Upper lobe of left lung (tissue), 6 donors: ENCODE results near the gene CCDC85B. TPM values are rescaled to one million over a fixed set of nuclear protein-coding genes. Genes with fewer than 3 reads are reported as not detected.

Source experiments
- ATAC-seq, 2 donors: fragments of 200-7000 bp; cut with Tn5 transposase; one replicate each; pipeline ENCODE4 v1.9.1; 2022; ENCODE audit warnings: mild to moderate bottlenecking in 2 of 2, moderate library complexity in 2 of 2; ENCODE audit not compliant: low FRiP score in 2 of 2
- DNase-seq, 2 donors: peaks; one replicate each; pipeline ENCODE4 v3.0.0-alpha.2; 2019 to 2020
- H3K27ac ChIP-seq, 4 donors: fragments of 200-600 bp; sonication (generic); one replicate each; pipeline ENCODE4 v1.5.1; 2016 to 2019
- H3K27me3 ChIP-seq, 4 donors: fragments of 200-600 bp; sonication (generic); one replicate each; pipeline ENCODE4 v1.5.1; 2017 to 2019
- H3K36me3 ChIP-seq, 4 donors: fragments of 200-600 bp; sonication (generic); one replicate each; pipeline ENCODE4 v1.5.1; 2016 to 2019
- H3K4me1 ChIP-seq, 4 donors: fragments of 200-600 bp; sonication (generic); one replicate each; pipeline ENCODE4 v1.5.1; 2018 to 2019
- H3K4me3 ChIP-seq, 4 donors: fragments of 200-600 bp; sonication (generic); one replicate each; pipeline ENCODE4 v1.5.1; 2017 to 2019; ENCODE audit warnings: mild to moderate bottlenecking in 2 of 4, moderate library complexity in 1 of 4
- H3K9me3 ChIP-seq, 4 donors: fragments of 200-600 bp; sonication (generic); one replicate each; pipeline ENCODE4 v1.5.1; 2018 to 2019
- CTCF ChIP-seq, 6 experiments: fragments of 450-650 bp in 4 of 6; fragments of 200-600 bp in 2 of 6; sonication (generic) in 2 of 6; IDR thresholded peaks; one replicate each; pipeline ENCODE4 v1.5.1; 2016 to 2019; ENCODE audit warnings: antibody characterized with exemption in 6 of 6
- EP300 ChIP-seq, 4 donors: sonication (generic); formaldehyde crosslinking; IDR thresholded peaks; one replicate each; pipeline ENCODE4 v1.5.1; 2017; ENCODE audit warnings: antibody characterized with exemption in 4 of 4, control low read depth in 2 of 4
- POLR2A ChIP-seq, 4 donors: fragments of 450-650 bp; IDR thresholded peaks; one replicate each; pipeline ENCODE4 v1.5.1; 2016 to 2017; ENCODE audit warnings: antibody characterized with exemption in 4 of 4, mild to moderate bottlenecking in 2 of 4
- POLR2AphosphoS5 ChIP-seq, 2 donors: sonication (generic); formaldehyde crosslinking; IDR thresholded peaks; one replicate each; pipeline ENCODE4 v1.5.1; 2017; ENCODE audit warnings: antibody characterized with exemption in 2 of 2
- WGBS, 2 donors: methylation state at CpG; one replicate each; pipeline ENCODE4 v1.1.5; 2017 to 2018; 5-methylcytosine and 5-hydroxymethylcytosine counted together
- total RNA-seq, 6 donors: library from RNA; depleted of rRNA in 4 of 6; stranded (reverse); fragments of >200 nt in 4 of 6; gene quantifications; one replicate each; pipeline versions ENCODE4 v1.1.0 to v1.2.1, GENCODE V29; 2016 to 2021
- donor health status: DM: no; HTN: no; CAD: no; lungs with moderate emphysema.
- donor health status: DM: no; HTN: yes; CAD: no; lungs with severe emphysema.

Gene CCDC85B
- total RNA-seq, 6 donors from 2014 or later: 19.9 to 69.7 (median 37.2) TPM

GRCh38 chr11:65934014-65934413, 43.5 kb downstream of the CCDC85B start:
- H3K27me3 ChIP-seq: no peaks in the 10 kb centered on the region
- TF ChIP-seq CTCF (IDR thresholded peaks at IDR 0.05): no peak
- 65 to 69% methylated on average over 4 of the region's 4 CpGs for WGBS, 2 donors
- H3K9me3 ChIP-seq: no peaks in the 10 kb centered on the region
- no peak overlapping the region for H3K27ac ChIP-seq
- no peak overlapping the region for H3K4me3 ChIP-seq
- ATAC-seq (no peak), DNase-seq (no peak)
- H3K4me1 ChIP-seq: no peaks in the 10 kb centered on the region
- no peaks in the 10 kb centered on the region for H3K36me3 ChIP-seq

GRCh38 chr11:65937766-65938165, 47.3 kb downstream of the CCDC85B start:
- DNase-seq (no peak), ATAC-seq (no peak)
- H3K27me3 ChIP-seq: no peaks in the 10 kb centered on the region
- H3K4me1 ChIP-seq: no peaks in the 10 kb centered on the region
- H3K27ac ChIP-seq: no peak overlapping the region
- TF ChIP-seq POLR2A (IDR thresholded peaks at IDR 0.05) (no peak), POLR2AphosphoS5 (IDR thresholded peaks at IDR 0.05) (no peak), CTCF (IDR thresholded peaks at IDR 0.05) (no peak), EP300 (IDR thresholded peaks at IDR 0.05) (no peak)
- WGBS, 2 donors: 57 to 75% methylated on average over 4 of the region's 4 CpGs
- H3K9me3 ChIP-seq: no peaks in the 10 kb centered on the region
- no peaks in the 10 kb centered on the region for H3K36me3 ChIP-seq
- H3K4me3 ChIP-seq: no peak overlapping the region

Other genes with a start within 250 kb of the CCDC85B start
- gene RELA, start 227.8 kb upstream of the CCDC85B start, total RNA-seq: 10 to 100 TPM; 42.9 to 86.8 (median 58.7) TPM
- gene KAT5, start 178.4 kb upstream of the CCDC85B start, total RNA-seq: 100 to 1,000 TPM in 1 of 6 donors, 10 to 100 TPM in 5; 44.0 to 102 (median 88.4) TPM
- gene RNASEH2C, start 169.9 kb upstream of the CCDC85B start, total RNA-seq: 10 to 100 TPM; 35.0 to 81.7 (median 49.1) TPM
- 10 to 100 TPM; 24.8 to 66.0 (median 46.8) TPM for gene AP5B1, start 109.7 kb upstream of the CCDC85B start, total RNA-seq
- 1 to 10 TPM in 2 of 6 donors, under 1 TPM in 4; under 0.01 to 2.2 (median 0.77) TPM for gene OVOL1, start 103.6 kb upstream of the CCDC85B start, total RNA-seq
- gene SNX32, start 56.7 kb upstream of the CCDC85B start, total RNA-seq: under 1 TPM in 2 of 6 donors, not detected in 4; 0.37 to 0.69 TPM
- gene CFL1, start 32.5 kb upstream of the CCDC85B start, total RNA-seq: 100 to 1,000 TPM; 358 to 813 (median 768) TPM
- gene MUS81, start 30.2 kb upstream of the CCDC85B start, total RNA-seq: 100 to 1,000 TPM in 1 of 6 donors, 10 to 100 TPM in 5; 41.5 to 182 (median 53.3) TPM
- 10 to 100 TPM; 28.8 to 79.6 (median 65.3) TPM for gene EFEMP2, start 17.9 kb upstream of the CCDC85B start, total RNA-seq
- gene CTSW, start 10.8 kb upstream of the CCDC85B start, total RNA-seq: 10 to 100 TPM in 3 of 6 donors, 1 to 10 TPM in 3; 2.1 to 20.7 (median 11.4) TPM
- 10 to 100 TPM; 46.8 to 77.7 (median 57.0) TPM for gene FIBP, start 2.2 kb upstream of the CCDC85B start, total RNA-seq
- gene FOSL1, start 9.7 kb downstream of the CCDC85B start, total RNA-seq: 10 to 100 TPM in 3 of 6 donors, 1 to 10 TPM in 3; 1.8 to 16.9 (median 8.2) TPM
- gene C11orf68, start 28.4 kb downstream of the CCDC85B start, total RNA-seq: 10 to 100 TPM; 11.5 to 42.4 (median 24.3) TPM
- gene DRAP1, start 28.8 kb downstream of the CCDC85B start, total RNA-seq: 100 to 1,000 TPM in 1 of 6 donors, 10 to 100 TPM in 5; 60.3 to 111 (median 80.0) TPM
- gene TSGA10IP, start 54.8 kb downstream of the CCDC85B start, total RNA-seq: under 1 TPM in 2 of 6 donors, not detected in 4; 0.17 to 0.92 TPM
- 100 to 1,000 TPM in 2 of 6 donors, 10 to 100 TPM in 4; 44.4 to 201 (median 71.4) TPM for gene SART1, start 71.1 kb downstream of the CCDC85B start, total RNA-seq
- gene EIF1AD, start 111.5 kb downstream of the CCDC85B start, total RNA-seq: 10 to 100 TPM; 22.8 to 37.4 (median 30.1) TPM
- 100 to 1,000 TPM in 2 of 6 donors, 10 to 100 TPM in 4; 32.5 to 201 (median 53.8) TPM for gene BANF1, start 111.8 kb downstream of the CCDC85B start, total RNA-seq
- 10 to 100 TPM; 12.6 to 68.1 (median 30.5) TPM for gene CST6, start 121.3 kb downstream of the CCDC85B start, total RNA-seq
- gene CATSPER1, start 135.8 kb downstream of the CCDC85B start, total RNA-seq: 1 to 10 TPM in 4 of 6 donors, under 1 TPM in 1, not detected in 1; 0.79 to 6.1 (median 3.0) TPM
- 1 to 10 TPM in 1 of 6 donors, not detected in 5; 2.4 TPM for gene GAL3ST3, start 158.5 kb downstream of the CCDC85B start, total RNA-seq
- 100 to 1,000 TPM; 142 to 193 (median 173) TPM for gene SF3B2, start 161.7 kb downstream of the CCDC85B start, total RNA-seq
- gene PACS1, start 179.6 kb downstream of the CCDC85B start, total RNA-seq: 100 to 1,000 TPM in 1 of 6 donors, 10 to 100 TPM in 5; 39.8 to 123 (median 51.1) TPM